Measurements from ENCODE around the gene GNGT1.

The GNGT1 gene

GRCh38 chr7:93943816-93944540 lies 37.6 kb downstream of the GNGT1 start:
- DNase-seq: no peak

DNA sequence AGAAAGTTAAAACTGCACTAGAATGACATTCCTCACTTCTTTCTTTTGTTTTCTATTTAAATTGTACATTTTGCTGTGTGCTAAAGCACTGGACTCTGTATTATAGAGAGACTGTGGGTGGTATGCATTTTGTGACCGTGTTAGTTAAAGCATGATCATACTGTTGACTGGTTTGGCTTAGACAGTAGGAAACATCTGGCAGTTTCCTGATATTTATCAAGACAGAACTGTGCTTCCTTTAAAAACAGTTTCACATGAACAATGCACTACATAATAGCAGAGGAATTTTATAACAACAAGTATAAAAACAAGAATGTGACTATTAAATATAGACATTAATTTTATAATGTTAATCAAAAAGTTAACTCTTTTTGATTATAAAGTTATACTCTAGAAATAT lies 38.3 kb downstream of the GNGT1 start:
- DNase-seq: no peak

DNA sequence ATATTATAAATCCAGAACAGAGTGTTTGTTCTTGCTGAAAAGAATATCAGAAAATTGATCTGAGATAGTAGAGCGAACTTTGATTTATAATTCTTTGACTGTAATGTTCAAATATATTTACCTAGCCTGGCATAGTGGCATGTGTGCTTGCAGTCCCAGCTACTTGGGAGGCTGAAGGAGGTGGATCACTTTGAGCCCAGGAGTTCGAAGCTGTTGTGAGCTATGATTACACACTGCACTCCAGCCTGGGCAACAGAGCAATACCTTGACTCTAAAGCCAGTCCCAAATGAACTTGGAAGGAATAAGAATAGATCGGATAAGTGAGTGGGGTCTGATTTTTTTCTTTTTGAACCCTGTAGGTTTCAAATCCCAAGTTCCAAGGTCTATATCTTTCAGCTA lies 38.7 kb downstream of the GNGT1 start:
- DNase-seq: no peak

DNA sequence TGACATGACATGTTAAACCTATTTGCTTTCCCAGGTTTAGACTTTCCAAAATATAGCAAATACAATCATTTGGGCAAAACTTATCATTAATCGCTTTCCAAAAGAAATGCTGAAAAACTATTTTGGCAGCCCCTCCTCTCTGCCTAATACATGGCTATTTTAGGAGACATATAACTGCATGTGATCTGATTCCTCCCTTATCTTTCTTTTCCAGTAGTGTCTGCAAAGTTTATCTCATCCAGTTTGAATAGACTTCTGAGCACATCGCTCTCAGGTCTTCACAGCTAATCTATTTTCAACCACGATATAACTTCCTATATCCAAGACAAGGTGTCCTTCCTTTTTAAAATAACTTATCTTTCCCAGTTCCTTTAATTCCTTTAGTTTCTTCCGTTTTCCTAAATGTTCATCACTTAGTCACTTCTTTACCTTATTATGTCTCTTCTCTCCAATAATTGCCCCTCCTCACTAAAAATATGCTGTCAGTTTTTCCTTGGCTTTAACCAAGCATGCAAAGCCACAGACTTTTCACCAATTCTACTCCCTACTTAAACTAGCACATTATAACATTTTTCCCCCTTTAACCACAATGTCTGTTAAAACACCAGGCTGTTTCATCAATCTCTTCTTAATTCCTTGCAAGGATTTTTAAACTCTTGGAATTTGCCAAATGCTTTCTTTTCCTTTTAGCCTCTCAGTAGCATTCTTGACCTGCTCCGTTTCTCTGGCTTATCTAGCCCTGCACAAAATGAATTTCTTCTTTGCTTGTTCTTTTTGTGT lies 39.6 kb downstream of the GNGT1 start:
- no peak for DNase-seq

DNA sequence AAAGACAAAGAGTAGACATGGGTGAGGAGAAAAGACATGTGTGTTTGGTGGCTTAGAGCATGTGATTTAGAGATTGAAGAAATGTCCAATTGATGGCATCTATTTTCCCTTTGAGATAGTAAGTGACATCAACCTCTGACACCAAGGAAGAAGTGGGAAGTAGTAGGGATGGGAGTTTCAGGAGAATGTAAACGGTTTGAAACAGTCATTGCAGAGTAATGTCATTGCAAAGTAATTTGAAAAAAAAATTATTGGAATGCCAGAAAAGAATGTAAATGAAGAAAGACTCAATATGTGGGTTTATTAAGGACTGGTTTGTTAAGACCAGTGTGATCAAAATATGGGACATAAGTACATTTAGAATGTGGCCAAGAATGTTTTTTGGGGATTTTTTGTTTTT lies 41.7 kb downstream of the GNGT1 start:
- DNase-seq: no peak

- no peak for DNase-seq
Measured at GRCh38 chr7:93948873-93949272, 42.5 kb downstream of the GNGT1 start.

- no peak for DNase-seq
Measured at GRCh38 chr7:93949423-93949822, 43.1 kb downstream of the GNGT1 start.

DNA sequence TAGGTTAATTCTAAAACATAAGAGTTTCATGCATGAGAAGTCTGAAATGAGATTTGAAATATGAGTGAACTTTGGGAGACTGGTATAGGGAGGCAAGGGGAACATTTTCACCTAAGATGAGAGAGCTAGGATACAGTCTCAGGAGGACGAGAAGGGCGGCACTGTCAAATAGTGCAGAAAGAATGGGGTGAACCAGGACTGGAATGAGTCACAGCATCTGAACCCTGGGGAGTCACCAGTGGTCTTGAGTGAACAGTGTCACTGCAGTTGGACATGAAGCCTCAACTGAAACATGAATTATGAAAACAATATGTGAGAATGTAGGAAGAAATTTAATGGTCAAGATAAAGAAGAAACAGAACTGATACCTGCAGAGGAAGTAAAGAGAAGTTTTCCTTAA lies 48.9 kb downstream of the GNGT1 start:
- no peak for DNase-seq

- DNase-seq: no peak
Measured at GRCh38 chr7:93957767-93958166, 51.4 kb downstream of the GNGT1 start.

- DNase-seq: no peak
Measured at GRCh38 chr7:93958216-93958615, 51.8 kb downstream of the GNGT1 start.

DNA sequence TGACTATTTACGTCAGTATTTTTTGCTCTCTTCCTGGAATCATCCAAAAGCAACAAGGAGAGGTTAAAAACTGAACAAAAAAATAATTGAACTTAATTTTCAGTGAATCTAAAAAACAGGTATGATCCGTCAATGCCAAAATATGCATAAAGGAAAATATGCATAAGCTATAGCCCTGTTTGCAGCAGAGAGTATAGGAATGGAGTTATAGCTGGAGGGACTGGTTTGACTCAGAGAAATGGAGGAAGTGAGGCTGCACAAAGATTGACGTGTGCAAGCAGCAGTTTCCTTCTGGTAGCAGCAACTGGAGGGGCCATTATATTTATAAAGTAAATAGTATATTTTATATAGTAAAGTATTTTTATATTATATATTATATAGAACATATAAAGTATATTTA lies 52.3 kb downstream of the GNGT1 start:
- DNase-seq: no peak
